Choroid plexus epithelial cell (primary cell): ENCODE measurements around the gene AP3S2.

ENCODE experiments used
- DNase-seq: peaks from one replicate; pipeline ENCODE4 v3.0.0-alpha.2; 2010; ENCODE audit warnings: low read depth
- H3K4me3 ChIP-seq: 2 replicates; pipeline ENCODE4 v1.5.1; 2011; ENCODE audit warnings: low read depth, mild to moderate bottlenecking, control low read depth, low read length, moderate library complexity
- TF ChIP-seq, protein P1 (sequence below): conservative IDR thresholded peaks from 2 replicates; pipeline ENCODE4 v1.5.1; 2011; ENCODE audit warnings: low read depth, mild to moderate bottlenecking, control low read depth, inconsistent platforms, low read length, moderate library complexity

The AP3S2 gene

DNA sequence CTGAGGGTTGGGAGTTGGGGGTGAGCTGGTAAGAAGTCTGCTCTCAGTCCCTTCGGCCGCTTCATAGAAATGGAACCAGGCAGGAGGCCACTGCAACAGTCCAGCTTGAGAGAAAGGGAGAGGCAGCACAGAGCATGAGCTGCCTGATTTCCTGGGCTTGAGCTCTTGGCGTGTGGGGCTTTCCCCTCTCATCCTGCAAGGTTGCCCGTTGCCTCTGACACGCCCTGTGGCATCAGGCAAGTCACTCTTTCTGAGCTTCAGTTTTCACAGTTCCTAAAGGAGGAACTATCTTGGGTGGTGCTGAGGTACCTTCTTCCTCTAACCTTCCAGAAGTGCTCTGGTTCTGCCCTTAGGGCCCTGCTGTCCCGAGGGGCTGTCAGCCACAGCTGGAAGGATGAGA is 112.7 kb downstream of the AP3S2 start:
- DNase-seq: no peak
- TF ChIP-seq, protein P1, sequence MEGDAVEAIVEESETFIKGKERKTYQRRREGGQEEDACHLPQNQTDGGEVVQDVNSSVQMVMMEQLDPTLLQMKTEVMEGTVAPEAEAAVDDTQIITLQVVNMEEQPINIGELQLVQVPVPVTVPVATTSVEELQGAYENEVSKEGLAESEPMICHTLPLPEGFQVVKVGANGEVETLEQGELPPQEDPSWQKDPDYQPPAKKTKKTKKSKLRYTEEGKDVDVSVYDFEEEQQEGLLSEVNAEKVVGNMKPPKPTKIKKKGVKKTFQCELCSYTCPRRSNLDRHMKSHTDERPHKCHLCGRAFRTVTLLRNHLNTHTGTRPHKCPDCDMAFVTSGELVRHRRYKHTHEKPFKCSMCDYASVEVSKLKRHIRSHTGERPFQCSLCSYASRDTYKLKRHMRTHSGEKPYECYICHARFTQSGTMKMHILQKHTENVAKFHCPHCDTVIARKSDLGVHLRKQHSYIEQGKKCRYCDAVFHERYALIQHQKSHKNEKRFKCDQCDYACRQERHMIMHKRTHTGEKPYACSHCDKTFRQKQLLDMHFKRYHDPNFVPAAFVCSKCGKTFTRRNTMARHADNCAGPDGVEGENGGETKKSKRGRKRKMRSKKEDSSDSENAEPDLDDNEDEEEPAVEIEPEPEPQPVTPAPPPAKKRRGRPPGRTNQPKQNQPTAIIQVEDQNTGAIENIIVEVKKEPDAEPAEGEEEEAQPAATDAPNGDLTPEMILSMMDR: no peak
- no peak overlapping the region for H3K4me3 ChIP-seq

DNA sequence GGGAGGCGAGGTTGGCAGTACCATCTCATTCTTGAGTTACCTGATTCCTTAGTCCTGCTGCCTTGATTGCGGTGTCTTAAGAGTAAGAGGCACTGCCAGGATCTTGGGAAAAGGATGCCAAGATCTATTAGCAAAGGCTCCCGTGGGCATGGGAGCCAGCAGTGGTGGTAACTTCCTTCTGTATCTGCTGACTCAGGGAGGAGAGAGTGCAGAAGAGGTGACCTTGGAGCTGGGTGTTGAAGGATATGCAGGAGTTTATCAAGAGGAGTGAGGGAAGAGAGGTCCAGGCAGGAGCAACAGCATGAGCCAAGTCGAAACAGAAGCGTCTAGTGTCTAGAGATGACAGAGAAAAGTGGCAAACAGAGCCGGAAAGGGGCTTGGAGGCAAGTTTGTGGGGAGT is 113.2 kb downstream of the AP3S2 start:
- H3K4me3 ChIP-seq: no peak overlapping the region
- TF ChIP-seq, protein P1: no peak
- DNase-seq: no peak
